ENCODE data around the gene CAPN15. TPM values are rescaled to one million over a fixed set of nuclear protein-coding genes. Genes with fewer than 3 reads are reported as not detected.

Gene CAPN15
- total RNA-seq, 1 experiment from 2014 or later, result 60.4 TPM

GRCh38 chr16:483341-484075, 44.0 kb upstream of the CAPN15 start:
- H3K27ac ChIP-seq (ENCODE audit: low read length), result no peak overlapping the region
- H3K9ac ChIP-seq (ENCODE audit: low read length), result no peak overlapping the region
- no peaks in the 10 kb centered on the region for H4K20me1 ChIP-seq (ENCODE audit: low read length)
- CTCF ChIA-PET, result no interaction called here
- POLR2A ChIA-PET (ENCODE audit: unreplicated experiment), result no interaction called here
- no peak overlapping the region for H2AFZ ChIP-seq (ENCODE audit: low read length)
- H3K4me2 ChIP-seq (ENCODE audit: low read length), result no peak overlapping the region
- H3K36me3 ChIP-seq (ENCODE audit: low read depth, low read length), result no peaks in the 10 kb centered on the region
- H3K9me3 ChIP-seq (ENCODE audit: low read length), result no peaks in the 10 kb centered on the region
- ATAC-seq (no peak), DNase-seq (no peak)
- no TSS peak for BruUV-seq (replicated peaks)
- intact Hi-C loops (cut with micrococcal nuclease), result no loop called here
- H3K27me3 ChIP-seq (ENCODE audit: low read length), result no peaks in the 10 kb centered on the region
- no peak overlapping the region for H3K4me3 ChIP-seq (ENCODE audit: low read length)
- no peaks in the 10 kb centered on the region for H3K79me2 ChIP-seq (ENCODE audit: low read length)
- TF ChIP-seq EZH2phosphoT487 (IDR thresholded peaks at IDR 0.05; ENCODE audit: borderline replicate concordance, low read length), result no peak
- TF ChIP-seq EZH2 (IDR thresholded peaks at IDR 0.05; ENCODE audit: low read length, unreplicated experiment), result no peak
- TF ChIP-seq CTCF (conservative IDR thresholded peaks at IDR 0.05; ENCODE audit: low read depth, low read length), result no peak
- no peaks in the 10 kb centered on the region for H3F3A ChIP-seq (ENCODE audit: low read length, unreplicated experiment)
- no peaks in the 10 kb centered on the region for H3K4me1 ChIP-seq (ENCODE audit: insufficient read depth, low read length)
- H3K9me2 ChIP-seq (replicated peaks; ENCODE audit: low read length), result no peaks in the 10 kb centered on the region

GRCh38 chr16:489606-490005, 37.9 kb upstream of the CAPN15 start:
- Histone ChIP-seq H3K4me1 (ENCODE audit: insufficient read depth, low read length) (no peaks in the 10 kb centered on the region), H3K9me3 (ENCODE audit: low read length) (no peaks in the 10 kb centered on the region), H4K20me1 (ENCODE audit: low read length) (no peaks in the 10 kb centered on the region), H3K9me2 (replicated peaks; ENCODE audit: low read length) (no peaks in the 10 kb centered on the region), H2AFZ (ENCODE audit: low read length) (no peak overlapping the region), H3K9ac (ENCODE audit: low read length) (no peak overlapping the region), H3F3A (ENCODE audit: low read length, unreplicated experiment) (no peaks in the 10 kb centered on the region), H3K4me3 (ENCODE audit: low read length) (no peak overlapping the region), H3K27ac (ENCODE audit: low read length) (no peak overlapping the region), H3K4me2 (ENCODE audit: low read length) (no peak overlapping the region), H3K27me3 (ENCODE audit: low read length) (no peaks in the 10 kb centered on the region), H3K36me3 (ENCODE audit: low read depth, low read length) (no peaks in the 10 kb centered on the region), H3K79me2 (ENCODE audit: low read length) (no peaks in the 10 kb centered on the region)
- intact Hi-C loops (cut with micrococcal nuclease), result no loop called here
- POLR2A ChIA-PET (ENCODE audit: unreplicated experiment), result no interaction called here
- ATAC-seq (no peak), DNase-seq (no peak)
- CTCF ChIA-PET, result interaction anchor here (0.5 kb wide), 1 partner anchor 1651 kb away, joined by 3 read pairs; no protein-coding TSS in a partner anchor
- TF ChIP-seq EZH2phosphoT487 (IDR thresholded peaks at IDR 0.05; ENCODE audit: borderline replicate concordance, low read length) (no peak), EZH2 (IDR thresholded peaks at IDR 0.05; ENCODE audit: low read length, unreplicated experiment) (no peak), CTCF (conservative IDR thresholded peaks at IDR 0.05; ENCODE audit: low read depth, low read length) (no peak)
- no TSS peak for BruUV-seq (replicated peaks)

GRCh38 chr16:490768-491167, 36.7 kb upstream of the CAPN15 start:
- H3F3A ChIP-seq (ENCODE audit: low read length, unreplicated experiment), result no peaks in the 10 kb centered on the region
- H3K9me2 ChIP-seq (replicated peaks; ENCODE audit: low read length), result no peaks in the 10 kb centered on the region
- no peak overlapping the region for H3K4me3 ChIP-seq (ENCODE audit: low read length)
- H3K36me3 ChIP-seq (ENCODE audit: low read depth, low read length), result no peaks in the 10 kb centered on the region
- no peak overlapping the region for H3K27ac ChIP-seq (ENCODE audit: low read length)
- H3K79me2 ChIP-seq (ENCODE audit: low read length), result no peaks in the 10 kb centered on the region
- TF ChIP-seq EZH2phosphoT487 (IDR thresholded peaks at IDR 0.05; ENCODE audit: borderline replicate concordance, low read length) (no peak), EZH2 (IDR thresholded peaks at IDR 0.05; ENCODE audit: low read length, unreplicated experiment) (no peak), CTCF (conservative IDR thresholded peaks at IDR 0.05; ENCODE audit: low read depth, low read length) (no peak)
- H3K4me2 ChIP-seq (ENCODE audit: low read length), result no peak overlapping the region
- no peak overlapping the region for H2AFZ ChIP-seq (ENCODE audit: low read length)
- no peak for DNase-seq
- H3K9ac ChIP-seq (ENCODE audit: low read length), result no peak overlapping the region
- ATAC-seq, result no peak
- ChIA-PET POLR2A (ENCODE audit: unreplicated experiment) (no interaction called here), CTCF (no interaction called here)
- no peaks in the 10 kb centered on the region for H3K4me1 ChIP-seq (ENCODE audit: insufficient read depth, low read length)
- no TSS peak for BruUV-seq (replicated peaks)
- intact Hi-C loops (cut with micrococcal nuclease), result no loop called here
- H3K27me3 ChIP-seq (ENCODE audit: low read length), result no peaks in the 10 kb centered on the region
- H3K9me3 ChIP-seq (ENCODE audit: low read length), result no peaks in the 10 kb centered on the region
- no peaks in the 10 kb centered on the region for H4K20me1 ChIP-seq (ENCODE audit: low read length)

All from PC-3 (cell line).